ENCODE results near the gene GRWD1. TPM values are rescaled to one million over a fixed set of nuclear protein-coding genes. Genes with fewer than 3 reads are reported as not detected.

The GRWD1 gene
- total RNA-seq, 1 experiment from 2014 or later, result 77.4 TPM

DNA sequence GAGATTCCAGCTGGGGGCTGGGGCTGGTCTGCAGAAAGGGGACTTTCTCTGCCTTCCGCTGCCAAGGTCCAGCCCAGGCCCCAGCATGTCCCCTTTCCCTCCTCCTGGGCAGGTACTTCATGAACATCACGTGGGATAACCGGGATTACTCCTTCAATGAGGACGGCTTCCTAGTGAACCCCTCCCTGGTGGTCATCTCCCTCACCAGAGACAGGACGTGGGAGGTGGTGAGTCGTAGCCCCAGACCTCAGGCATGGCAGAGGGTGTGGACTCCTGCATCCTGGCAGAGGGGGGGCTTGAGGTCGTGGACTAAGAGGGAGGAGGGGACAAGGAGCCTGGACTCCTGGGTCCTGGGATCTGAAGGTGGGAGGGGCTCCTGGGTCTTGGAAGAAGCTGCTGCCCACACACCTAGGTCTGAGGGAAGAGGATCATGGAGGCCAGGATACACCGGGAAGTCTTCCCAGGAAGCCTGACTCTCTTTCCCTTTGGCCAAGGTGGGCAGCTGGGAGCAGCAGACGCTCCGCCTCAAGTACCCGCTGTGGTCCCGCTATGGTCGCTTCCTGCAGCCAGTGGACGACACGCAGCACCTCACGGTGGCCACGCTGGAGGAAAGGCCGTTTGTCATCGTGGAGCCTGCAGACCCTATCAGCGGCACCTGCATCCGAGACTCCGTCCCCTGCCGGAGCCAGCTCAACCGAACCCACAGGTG, 31.8 kb upstream of the GRWD1 start:
- Histone ChIP-seq H3K9me3 (no peaks in the 10 kb centered on the region), H3K36me3 (ENCODE audit: control insufficient read depth, insufficient read depth, low read length) (no peaks in the 10 kb centered on the region), H3K27me3 (replicated peaks; ENCODE audit: control insufficient read depth, insufficient read depth, low read length) (no peaks in the 10 kb centered on the region; the same call in 1 of the 2 replicates), H3K4me1 (no peaks in the 10 kb centered on the region), H3K4me3 (ENCODE audit: low read depth, low read length) (no peak overlapping the region)
- Mint-ChIP-seq H3K36me3 (ENCODE audit: insufficient read depth, unreplicated experiment) (peaks cover 12% of the 10 kb centered on the region), H3K27ac (ENCODE audit: unreplicated experiment) (no peak overlapping the region), H3K9me3 (ENCODE audit: unreplicated experiment) (no peaks in the 10 kb centered on the region), H3K4me1 (ENCODE audit: low read depth, unreplicated experiment) (peaks cover 6% of the 10 kb centered on the region), H3K27me3 (ENCODE audit: insufficient read depth, unreplicated experiment) (no peaks in the 10 kb centered on the region), H3K4me3 (ENCODE audit: unreplicated experiment) (no peak overlapping the region)
- peak in 1 of 2 experiments; percentile 37 for DNase-seq
- CTCF ChIA-PET, result interaction anchor here (0.6 to 0.7 kb wide), 4 partner anchors 23 to 88 kb away, joined by 3 to 7 read pairs (median 3); partner anchors contain the start of gene KDELR1
- BruUV-seq (replicated peaks), result no TSS peak
- POLR2A ChIA-PET, result no interaction called here
- TF ChIP-seq, protein P1, sequence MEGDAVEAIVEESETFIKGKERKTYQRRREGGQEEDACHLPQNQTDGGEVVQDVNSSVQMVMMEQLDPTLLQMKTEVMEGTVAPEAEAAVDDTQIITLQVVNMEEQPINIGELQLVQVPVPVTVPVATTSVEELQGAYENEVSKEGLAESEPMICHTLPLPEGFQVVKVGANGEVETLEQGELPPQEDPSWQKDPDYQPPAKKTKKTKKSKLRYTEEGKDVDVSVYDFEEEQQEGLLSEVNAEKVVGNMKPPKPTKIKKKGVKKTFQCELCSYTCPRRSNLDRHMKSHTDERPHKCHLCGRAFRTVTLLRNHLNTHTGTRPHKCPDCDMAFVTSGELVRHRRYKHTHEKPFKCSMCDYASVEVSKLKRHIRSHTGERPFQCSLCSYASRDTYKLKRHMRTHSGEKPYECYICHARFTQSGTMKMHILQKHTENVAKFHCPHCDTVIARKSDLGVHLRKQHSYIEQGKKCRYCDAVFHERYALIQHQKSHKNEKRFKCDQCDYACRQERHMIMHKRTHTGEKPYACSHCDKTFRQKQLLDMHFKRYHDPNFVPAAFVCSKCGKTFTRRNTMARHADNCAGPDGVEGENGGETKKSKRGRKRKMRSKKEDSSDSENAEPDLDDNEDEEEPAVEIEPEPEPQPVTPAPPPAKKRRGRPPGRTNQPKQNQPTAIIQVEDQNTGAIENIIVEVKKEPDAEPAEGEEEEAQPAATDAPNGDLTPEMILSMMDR (IDR thresholded peaks at IDR 0.05; ENCODE audit: insufficient read depth in 1 of 2, low read depth in 1 of 2, low read length in 1 of 2, severe bottlenecking in 1 of 2, unreplicated experiment in 1 of 2), result no peak
- intact Hi-C loops (cut with micrococcal nuclease; ENCODE audit: unreplicated experiment), result loop anchor here (2.0 kb wide), 1 partner anchor 15 kb away; no protein-coding TSS in a partner anchor

DNA sequence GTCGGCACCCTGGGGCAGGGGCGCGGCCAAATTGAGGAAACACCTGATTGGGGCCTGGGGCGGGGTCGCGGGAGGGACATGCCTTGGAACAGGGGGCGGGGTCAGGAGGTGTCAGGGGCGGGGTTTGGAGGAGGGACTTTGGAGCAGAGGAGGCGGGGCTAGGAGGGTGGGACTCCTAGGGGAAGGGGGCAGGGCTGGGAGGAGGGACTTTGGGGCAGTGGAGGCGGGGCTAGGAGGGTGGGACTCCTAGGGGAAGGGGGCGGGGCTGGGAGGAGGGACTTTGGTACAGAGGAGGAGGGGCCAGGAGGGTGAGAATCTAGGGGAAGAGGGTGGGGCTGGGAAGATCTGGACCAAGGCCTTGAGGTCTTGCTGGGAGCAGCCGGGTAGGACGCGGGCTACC, 30.4 kb upstream of the GRWD1 start:
- DNase-seq, result peak; percentile 76 to 89
- Mint-ChIP-seq H3K4me3 (ENCODE audit: unreplicated experiment) (no peak overlapping the region), H3K4me1 (ENCODE audit: low read depth, unreplicated experiment) (peaks cover 6% of the 10 kb centered on the region), H3K27me3 (ENCODE audit: insufficient read depth, unreplicated experiment) (no peaks in the 10 kb centered on the region), H3K27ac (ENCODE audit: unreplicated experiment) (no peak overlapping the region), H3K9me3 (ENCODE audit: unreplicated experiment) (no peaks in the 10 kb centered on the region), H3K36me3 (ENCODE audit: insufficient read depth, unreplicated experiment) (peaks cover 12% of the 10 kb centered on the region)
- Histone ChIP-seq H3K4me3 (ENCODE audit: low read depth, low read length) (no peak overlapping the region), H3K9me3 (no peaks in the 10 kb centered on the region), H3K4me1 (no peaks in the 10 kb centered on the region), H3K27me3 (replicated peaks; ENCODE audit: control insufficient read depth, insufficient read depth, low read length) (no peaks in the 10 kb centered on the region; the same call in 1 of the 2 replicates), H3K36me3 (ENCODE audit: control insufficient read depth, insufficient read depth, low read length) (no peaks in the 10 kb centered on the region)
- intact Hi-C loops (cut with micrococcal nuclease; ENCODE audit: unreplicated experiment), result loop anchor here (2.0 kb wide), 1 partner anchor 17 kb away; no protein-coding TSS in a partner anchor
- CTCF ChIA-PET, result no interaction called here
- BruUV-seq (replicated peaks), result no TSS peak
- POLR2A ChIA-PET, result no interaction called here
- TF ChIP-seq, protein P1 (IDR thresholded peaks at IDR 0.05; ENCODE audit: insufficient read depth in 1 of 2, low read depth in 1 of 2, low read length in 1 of 2, severe bottlenecking in 1 of 2, unreplicated experiment in 1 of 2), result no peak

- Mint-ChIP-seq H3K4me1 (ENCODE audit: low read depth, unreplicated experiment) (peaks cover 6% of the 10 kb centered on the region), H3K9me3 (ENCODE audit: unreplicated experiment) (no peaks in the 10 kb centered on the region), H3K27me3 (ENCODE audit: insufficient read depth, unreplicated experiment) (no peaks in the 10 kb centered on the region), H3K27ac (ENCODE audit: unreplicated experiment) (no peak overlapping the region), H3K36me3 (ENCODE audit: insufficient read depth, unreplicated experiment) (peaks cover 12% of the 10 kb centered on the region), H3K4me3 (ENCODE audit: unreplicated experiment) (no peak overlapping the region)
- DNase-seq, result no peak
- intact Hi-C loops (cut with micrococcal nuclease; ENCODE audit: unreplicated experiment), result loop anchor here (2.0 kb wide), 1 partner anchor 17 kb away; no protein-coding TSS in a partner anchor
- ChIA-PET CTCF (no interaction called here), POLR2A (no interaction called here)
- TF ChIP-seq, protein P1 (IDR thresholded peaks at IDR 0.05; ENCODE audit: insufficient read depth in 1 of 2, low read depth in 1 of 2, low read length in 1 of 2, severe bottlenecking in 1 of 2, unreplicated experiment in 1 of 2), result no peak
- Histone ChIP-seq H3K9me3 (no peaks in the 10 kb centered on the region), H3K27me3 (replicated peaks; ENCODE audit: control insufficient read depth, insufficient read depth, low read length) (no peaks in the 10 kb centered on the region; the same call in 1 of the 2 replicates), H3K4me3 (ENCODE audit: low read depth, low read length) (no peak overlapping the region), H3K4me1 (no peaks in the 10 kb centered on the region), H3K36me3 (ENCODE audit: control insufficient read depth, insufficient read depth, low read length) (no peaks in the 10 kb centered on the region)
- no TSS peak for BruUV-seq (replicated peaks)
These were observed 30.0 kb upstream of the GRWD1 start for GRCh38 chr19:48415806-48416221.

Data from Caco-2 (cell line).